HG03354 (cell line): ENCODE measurements around the gene TAOK1.

Experiments
- ATAC-seq: cut with Tn5 transposase; IDR thresholded peaks from one replicate; pipeline ENCODE4 v1.9.1; 2021; ENCODE audit warnings: mild to moderate bottlenecking; ENCODE audit not compliant: unreplicated experiment, poor library complexity, severe bottlenecking

The TAOK1 gene

DNA sequence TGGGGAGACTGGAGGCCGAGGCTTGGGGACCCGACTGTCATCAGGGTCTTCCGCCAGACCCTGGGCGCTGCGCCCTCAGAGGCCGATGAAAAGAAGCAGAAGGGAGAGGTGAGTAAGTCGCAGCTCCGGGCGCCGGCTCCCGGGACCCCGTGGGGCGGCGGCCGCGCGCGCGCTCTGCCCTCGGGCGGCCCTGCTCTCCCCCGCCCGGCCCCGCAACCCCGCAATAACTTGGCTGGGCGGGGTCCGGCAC, 177.1 kb downstream of the TAOK1 start:
- peak; percentile 14 for ATAC-seq

DNA sequence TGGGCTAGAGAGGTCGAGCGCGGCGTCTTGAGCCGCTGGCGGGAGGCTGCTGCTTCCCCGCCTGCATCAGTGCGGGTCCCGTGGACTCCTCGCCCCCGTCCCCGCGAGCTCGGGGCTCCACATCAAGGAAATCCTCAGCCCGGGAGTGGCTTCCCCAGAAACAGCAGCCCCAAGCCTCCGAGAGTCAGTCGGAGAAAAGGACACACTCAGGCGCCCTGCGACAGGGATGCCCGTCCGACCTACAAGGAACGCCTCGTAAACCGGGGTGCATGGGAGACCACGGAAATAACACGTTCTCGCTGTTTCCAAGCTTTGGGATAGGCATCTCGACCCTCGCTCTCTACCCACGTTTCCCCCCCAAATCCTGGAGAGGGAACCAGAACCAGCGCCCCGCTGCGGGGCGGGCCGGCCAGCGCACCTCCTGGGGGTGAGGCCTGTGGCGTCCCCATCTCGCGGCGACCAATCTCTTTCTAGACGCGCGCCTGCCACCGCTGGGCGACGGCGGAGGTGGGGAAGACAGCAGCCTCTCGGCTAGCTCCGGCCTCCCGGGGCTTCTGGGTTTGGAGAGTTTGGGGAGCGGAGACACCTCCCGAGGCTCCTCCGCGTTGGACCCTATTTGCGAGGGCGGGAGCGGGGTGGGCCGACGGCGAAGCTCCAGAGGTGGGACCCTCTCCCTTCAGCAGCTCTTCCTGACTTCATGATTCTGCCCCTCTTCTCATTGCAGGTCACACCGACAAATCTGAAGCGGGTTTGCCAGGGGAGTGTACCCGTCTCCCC, 177.6 kb downstream of the TAOK1 start:
- peak; percentile 48 for ATAC-seq

DNA sequence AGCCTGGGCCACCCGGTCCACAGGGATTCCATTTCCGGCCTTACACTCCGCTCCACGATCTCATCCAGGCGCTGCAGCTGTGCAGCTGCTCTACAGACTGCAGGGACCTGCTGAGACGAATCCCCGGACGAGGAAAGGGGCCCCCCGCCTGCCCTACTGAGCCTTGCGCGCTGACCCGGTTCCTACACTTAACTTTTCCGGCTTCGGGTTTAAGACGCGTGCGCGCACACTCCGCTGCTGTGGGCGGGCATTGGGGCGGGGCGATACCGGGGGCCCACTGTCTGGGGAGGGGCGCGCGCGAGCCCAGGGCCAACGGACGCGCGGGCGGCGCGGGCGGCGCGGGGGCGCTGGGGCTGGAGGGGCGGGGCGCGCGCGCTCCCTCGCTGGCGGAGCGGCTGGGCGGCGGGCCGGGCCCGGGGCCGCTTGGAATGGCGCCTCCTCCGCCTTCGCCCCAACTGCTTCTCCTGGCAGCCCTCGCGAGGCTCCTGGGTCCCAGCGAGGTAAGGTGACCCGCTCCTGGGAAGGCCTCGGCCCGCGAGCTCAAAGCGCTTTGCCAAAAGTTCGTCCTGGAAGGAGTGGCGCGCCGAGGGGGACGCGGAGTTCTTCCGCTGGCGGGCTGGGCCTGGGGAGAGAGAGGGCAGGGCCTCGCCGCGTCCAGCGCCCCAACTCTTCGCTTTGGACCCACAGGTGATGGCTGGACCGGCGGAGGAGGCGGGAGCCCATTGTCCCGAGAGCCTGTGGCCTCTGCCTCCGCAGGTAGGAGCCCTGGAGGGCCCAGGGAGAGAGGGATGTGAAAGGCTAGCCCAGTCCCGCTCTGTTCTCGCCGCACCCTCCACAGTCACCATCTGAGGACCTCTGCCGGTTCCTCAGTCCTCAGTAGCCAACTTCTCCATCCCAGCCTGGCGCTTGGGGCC, 178.4 kb downstream of the TAOK1 start, which contains the start of gene TP53I13:
Gene TP53I13 (plus strand): TSS at position 371 of the 914 bp plus-strand sequence. CDS start 58 bp downstream, at position 429.
- ATAC-seq, result peak; percentile 41

DNA sequence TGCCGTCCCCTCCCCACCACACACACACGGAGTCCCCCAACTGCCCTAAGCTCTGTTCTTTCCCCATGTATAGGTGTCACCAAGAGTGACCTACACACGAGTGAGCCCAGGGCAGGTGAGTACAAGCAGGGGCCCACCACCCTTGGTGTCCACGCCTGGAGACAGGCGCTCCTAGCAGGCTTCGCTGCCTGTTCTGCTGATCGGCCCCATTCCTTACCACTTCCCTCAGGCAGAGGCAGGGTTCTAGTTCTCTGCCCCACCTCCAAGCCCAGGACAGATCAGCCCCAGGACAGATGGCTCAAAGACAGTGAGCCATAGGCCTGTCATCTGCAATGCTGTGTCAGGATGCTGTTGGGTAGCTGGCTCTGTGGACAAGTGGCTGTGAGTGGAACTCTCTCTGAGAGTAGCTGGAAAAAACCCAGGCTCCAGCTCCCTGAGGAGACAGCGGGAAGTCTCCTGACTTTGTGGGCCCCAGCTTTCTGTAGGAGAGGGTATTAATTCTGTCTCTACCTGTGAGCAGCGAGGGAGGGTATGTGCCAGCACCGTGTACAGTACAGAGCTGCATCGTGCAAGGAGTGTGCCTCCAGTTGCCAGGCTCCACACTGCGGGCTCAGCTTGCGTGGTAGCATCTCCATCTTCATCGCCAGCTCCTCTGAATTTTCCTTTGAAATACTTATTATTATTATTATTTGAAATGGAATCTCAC, 179.2 kb downstream of the TAOK1 start:
- no peak for ATAC-seq

DNA sequence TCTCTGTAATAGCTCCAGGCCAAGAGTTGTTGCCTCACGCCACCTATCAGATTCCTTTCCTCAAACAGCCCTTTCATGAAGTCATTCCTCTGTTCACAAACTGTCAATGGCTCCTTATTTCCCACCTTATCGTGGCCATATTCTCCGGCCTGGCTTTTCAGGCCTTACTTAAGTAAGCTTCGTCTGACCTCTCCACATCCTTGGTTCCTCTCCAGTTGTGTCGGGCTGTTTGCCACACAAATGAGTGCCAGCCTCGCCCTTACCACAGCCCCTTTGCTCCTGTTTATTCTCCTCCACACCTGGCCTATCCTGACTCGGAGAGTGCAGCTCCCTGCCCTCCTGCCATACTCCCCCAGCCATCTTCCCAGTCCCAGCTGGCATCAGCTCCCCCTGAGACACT, 180.4 kb downstream of the TAOK1 start:
- ATAC-seq, result no peak

DNA sequence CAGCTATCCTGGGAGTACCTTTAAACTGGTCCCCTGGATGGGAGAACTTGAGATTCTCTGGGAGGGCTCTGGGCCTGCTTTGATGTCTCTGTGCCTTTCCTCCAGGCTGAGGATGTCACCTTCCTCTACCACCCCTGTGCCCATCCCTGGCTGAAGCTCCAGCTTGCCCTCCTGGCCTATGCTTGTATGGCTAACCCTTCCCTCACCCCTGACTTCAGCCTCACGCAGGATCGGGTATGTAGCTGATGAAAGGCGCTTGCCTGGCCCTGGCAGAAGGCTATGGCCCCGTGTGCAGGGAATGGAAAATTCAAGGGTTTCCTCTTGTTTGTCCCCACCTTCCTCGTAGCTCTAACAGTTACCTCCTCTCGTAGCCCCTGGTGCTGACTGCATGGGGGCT, 181.3 kb downstream of the TAOK1 start:
- ATAC-seq, result no peak

DNA sequence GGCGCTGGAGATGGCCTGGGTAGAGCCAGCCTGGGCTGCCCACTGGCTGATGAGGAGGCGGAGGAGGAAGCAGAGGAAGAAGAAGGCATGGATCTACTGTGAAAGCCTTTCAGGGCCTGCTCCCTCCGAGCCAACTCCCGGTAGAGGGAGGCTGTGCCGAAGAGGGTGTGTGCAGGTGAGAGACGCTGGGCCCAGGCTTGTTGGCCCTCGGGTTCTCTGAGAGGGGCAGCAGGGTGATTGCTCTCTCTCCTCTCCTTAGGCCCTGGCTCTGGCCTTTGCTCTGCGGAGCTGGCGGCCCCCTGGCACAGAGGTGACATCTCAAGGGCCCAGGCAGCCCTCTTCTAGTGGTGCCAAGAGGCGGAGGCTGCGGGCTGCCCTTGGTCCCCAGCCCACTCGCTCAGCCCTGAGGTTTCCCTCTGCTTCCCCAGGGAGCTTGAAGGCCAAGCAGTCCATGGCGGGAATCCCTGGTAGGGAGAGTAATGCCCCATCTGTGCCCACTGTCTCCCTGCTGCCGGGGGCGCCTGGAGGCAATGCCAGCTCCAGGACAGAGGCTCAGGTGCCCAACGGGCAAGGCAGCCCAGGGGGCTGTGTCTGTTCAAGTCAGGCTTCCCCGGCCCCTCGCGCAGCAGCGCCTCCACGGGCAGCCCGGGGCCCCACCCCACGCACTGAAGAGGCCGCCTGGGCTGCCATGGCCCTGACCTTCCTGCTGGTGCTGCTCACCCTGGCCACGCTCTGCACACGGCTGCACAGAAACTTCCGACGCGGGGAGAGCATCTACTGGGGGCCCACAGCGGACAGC, 181.9 kb downstream of the TAOK1 start:
- no peak for ATAC-seq

DNA sequence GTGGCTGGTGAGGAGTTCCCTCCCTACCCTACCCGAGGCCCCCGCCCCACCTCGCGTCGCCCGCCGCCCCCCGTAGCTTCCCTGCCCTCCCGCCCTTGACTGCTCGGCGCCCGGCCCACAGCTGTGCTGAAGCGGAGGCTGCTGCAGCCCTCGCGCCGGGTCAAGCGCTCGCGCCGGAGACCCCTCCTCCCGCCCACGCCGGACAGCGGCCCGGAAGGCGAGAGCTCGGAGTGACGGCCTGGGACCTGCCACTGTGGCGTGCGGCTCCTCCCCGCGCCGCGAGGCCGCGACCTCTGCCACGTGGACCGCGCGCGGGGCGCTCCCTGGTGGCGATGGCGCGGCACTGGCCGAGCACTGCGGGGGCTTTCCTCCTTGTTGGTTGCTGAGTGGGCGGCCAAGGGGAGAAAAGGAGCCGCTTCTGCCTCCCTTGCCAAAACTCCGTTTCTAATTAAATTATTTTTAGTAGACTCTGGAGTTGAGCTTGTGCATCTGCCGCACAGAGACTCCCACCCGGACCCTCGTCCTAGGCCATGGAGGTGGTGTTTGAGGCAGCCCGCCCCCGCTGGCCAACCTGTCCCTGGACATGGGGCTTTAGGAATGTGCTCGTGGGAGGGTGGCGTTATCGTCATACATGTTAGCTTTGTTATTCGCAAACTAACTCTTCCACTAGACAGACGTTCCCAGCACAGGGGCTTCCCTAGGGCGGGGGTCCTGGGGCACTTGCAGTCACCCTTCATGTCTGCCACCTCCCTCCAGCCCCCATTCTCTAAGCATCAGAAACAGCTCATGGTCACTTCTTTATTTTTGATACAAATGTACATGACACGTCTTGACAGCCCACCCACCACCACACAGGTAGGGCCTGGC, 182.8 kb downstream of the TAOK1 start:
- ATAC-seq, result no peak

DNA sequence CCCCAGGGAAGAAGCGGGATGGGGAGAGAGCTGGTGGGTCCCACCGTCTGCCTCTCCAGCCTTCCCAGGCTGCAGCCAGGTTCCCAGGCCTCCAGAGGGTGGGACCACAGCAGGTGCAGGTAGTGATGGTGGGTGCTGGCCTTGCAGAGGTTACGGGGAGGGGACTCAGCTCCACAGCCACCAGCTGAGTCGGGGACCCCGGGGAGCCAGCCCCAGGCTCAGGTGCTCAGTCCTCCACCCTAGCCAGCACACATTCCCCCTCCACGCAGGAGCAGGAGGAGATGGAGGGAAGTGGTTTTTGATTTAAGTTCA, 183.4 kb downstream of the TAOK1 start:
- no peak for ATAC-seq

DNA sequence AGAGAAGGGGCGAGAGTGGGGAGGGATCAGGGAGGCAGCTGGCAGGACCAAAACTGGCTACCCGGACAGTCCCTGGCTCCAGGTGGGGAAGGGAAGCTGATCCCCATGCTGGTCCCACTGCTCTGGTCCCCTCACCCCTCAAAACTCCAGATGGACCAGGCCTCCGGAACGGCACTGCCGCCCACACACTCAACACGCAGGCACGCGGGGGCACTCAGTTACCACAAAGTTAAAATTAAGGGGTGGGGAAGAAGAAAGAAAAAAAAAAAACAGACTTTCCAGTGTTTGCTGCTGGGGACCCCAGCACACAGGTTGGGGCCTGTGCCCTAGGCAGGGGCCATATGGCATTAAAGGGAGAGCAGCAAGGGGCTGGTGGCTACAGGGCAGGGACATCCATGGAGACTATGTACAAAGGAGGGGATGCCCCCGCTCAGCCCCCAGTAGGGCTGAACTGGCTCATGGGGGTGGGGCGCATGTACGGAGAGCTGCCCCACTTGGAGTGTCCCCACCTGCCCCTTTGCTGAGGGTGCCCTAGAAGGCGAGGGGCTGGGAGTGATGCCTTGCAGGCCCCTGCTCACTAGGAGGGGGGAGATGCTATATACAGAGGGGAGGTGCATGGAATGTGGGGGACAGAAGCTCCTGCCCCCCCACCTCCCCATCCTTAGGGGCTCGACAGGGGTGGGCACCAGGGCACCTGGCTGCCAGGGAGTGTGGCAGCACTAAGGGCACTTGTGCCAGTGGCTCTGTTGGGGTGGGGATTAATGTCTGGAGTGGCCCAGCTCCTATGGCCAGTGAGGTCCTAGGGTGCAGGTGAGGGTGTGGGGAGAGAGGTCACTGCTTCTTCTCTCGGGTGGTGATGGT, 183.9 kb downstream of the TAOK1 start:
- no peak for ATAC-seq

DNA sequence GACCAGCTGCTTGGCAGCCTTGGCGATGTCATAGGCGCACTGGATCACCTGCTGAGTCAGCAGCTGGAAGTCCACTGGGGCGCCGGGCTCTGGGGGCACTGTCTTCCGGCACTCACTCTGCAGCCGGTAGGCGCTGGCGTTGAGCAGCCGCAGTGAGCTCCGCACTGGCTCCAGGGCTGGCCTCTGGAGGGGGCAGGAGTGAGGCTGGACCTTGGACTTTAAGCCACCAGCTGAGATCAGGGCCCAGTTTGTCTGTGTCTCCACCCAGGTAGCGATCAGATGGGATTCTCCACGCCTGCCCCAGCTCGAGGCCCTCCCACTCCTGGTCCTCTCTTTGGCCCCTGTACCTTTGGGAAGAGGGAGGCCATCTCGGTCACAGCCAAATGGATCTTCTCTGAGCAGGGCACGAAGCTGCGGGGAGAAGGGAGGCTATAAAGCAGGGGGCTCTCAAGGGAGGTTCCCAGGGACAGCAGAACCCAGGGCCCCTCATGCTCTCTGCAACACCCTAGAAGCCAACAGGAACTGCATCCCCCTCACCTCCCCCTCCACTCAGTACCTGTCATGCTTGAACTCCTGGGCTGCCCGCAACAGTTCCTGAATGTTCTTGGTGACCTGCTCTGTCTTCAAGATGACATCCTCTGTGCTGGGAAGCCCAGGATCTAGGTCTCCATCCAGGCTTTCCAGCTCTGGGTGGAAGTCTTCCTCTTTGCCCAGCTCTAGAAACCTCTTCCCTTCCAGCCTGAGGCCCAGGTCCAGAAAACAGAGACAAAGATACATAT, 184.8 kb downstream of the TAOK1 start:
- no peak for ATAC-seq

DNA sequence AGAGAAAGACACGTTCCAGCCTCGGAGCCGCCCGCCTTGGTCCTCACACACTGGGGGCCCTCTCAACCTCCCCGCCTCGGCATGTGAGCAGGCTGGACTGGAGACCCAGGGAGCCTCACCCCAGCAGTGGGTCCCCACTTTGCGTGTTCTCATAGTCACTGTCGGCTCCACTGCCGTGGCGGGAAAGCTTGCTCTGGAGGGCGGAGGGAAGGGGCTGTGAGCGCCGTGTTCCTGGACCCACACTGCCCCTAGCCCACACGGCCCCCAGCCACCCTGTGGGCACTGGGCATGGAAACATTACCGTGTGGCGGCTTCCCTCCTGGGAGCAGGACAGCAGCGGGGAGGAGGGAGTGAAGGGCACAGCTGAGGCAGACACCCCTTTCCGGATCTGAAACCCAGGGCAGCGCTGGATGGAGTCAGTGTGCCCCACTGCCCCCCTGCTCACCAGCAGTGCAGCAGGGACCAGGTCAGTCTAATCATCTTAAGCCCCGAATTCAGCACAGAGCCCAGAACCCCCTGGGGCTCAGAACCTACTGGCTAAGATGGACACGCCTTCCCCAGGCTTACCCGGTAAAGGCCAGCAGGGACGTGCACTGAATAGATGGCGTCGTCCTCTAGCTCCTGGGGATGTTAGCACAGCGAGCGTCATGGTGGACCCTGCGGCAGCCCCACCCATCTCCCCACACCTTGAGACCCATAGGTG, 185.5 kb downstream of the TAOK1 start:
- no peak for ATAC-seq

DNA sequence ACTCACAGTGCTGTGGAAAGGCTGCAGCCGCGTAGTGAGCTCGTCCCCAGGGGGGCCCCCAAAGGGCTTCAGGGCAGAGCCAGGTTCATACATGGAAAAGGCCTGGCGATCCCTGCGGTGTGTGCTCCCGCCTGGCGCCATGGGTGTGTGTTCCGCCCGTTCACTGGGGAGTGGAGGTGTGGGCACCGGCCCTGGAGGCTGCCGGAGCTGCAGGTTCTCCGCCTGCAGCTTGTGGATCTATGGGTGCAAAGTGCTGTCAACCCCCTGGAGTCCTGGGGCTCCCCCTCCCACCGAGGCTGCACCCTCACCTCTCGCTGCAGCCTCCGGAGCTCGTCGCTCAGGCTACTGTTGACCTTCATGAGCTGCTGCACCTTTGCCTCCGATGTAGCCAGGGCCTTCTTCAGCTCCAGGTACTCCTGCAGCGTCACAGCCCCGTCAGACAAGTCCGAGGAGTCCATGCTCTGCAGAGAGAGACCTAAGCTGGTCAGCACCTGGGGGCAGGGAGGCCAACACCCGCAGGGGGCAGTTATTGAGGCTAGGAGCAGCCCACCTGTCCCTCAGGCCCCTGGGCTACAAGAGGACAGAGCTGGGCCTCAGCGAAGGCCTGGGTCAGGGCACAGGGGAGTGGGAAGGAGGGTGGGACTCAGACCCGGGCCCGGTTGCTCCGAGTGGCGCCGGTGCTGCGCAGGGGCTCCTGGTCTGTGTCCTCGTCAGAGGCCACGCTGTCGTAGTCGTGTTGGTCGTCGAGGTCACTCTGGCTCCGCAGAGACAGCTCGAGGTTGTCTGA, 186.2 kb downstream of the TAOK1 start:
- ATAC-seq, result no peak

DNA sequence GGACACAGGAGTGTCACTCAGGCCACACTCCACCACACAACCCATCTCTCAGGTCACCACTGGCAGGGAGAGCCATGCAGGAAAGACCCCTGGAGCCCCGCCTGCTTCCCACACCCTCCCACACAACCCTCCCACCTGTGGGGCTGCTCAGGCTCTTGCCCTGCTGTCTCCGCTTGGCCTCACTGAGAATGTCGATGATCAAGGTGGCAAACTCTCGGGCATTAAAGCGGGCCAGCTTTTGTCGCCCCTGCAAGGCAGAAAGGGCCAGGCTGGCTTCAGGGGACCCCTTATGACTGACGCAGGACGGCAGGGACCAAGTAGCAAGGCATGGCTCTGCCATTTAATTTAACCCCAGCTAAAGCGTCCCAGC, 186.8 kb downstream of the TAOK1 start:
- no peak for ATAC-seq

DNA sequence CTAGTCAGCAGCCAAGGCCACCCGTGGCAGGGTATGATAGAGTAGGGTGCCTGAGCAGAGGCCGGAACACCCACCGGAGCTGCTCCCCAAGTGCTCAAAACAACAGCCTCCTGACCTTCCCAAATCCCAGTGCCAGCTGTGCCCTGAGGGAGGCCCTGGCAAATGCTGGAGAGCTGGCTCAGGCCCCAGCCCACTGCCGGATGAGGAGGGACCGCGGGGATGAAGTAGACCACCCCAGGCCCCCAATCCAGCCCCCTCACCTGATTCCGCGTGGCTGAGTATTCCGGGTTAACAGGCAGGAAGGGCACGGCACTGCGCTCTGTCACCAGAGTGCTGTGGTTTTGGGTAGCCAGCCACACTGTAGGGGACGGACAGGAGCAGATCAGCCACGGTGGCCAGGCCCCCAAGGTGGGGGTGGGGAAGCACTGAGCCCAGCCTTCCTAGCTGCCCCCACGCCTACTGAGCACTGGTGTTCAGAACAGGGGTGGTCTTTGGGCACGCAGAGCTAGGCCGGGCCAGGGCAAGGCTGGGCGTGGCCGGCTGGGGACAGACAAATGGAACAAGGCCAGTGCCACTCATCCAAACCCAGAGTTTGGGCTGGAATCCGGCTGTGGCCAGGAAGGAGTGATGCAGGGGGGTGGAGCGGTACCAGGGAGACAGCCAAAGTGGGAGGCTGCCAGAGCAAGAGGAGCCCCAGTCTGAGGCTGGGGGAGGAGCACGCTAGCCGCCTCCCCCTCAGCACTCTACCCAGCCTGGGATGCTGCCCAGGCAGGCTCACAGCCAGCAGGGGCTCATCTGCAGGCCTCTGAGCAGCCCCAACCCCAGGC, 187.4 kb downstream of the TAOK1 start:
- ATAC-seq, result no peak
